PC-3 (cell line): ENCODE results near the gene HHIP. TPM values are rescaled to one million over a fixed set of nuclear protein-coding genes. Genes with fewer than 3 reads are reported as not detected.

Experiments used
- ATAC-seq: fragments of 200-7000 bp; cut with Tn5 transposase; 2 replicates; pipeline ENCODE4 v1.9.1; 2020; ENCODE audit warnings: mild to moderate bottlenecking, moderate library complexity
- Bru-seq: library from RNA; stranded (reverse); fragments of 400-500 nt; gene quantifications from one replicate; lab custom pipeline; 2021; lab: Mats Ljungman, UMichigan
- BruChase-seq, 2 experiments: library from RNA; stranded (reverse); fragments of 400-500 nt; gene quantifications; one replicate each; lab custom pipeline; 2021; lab: Mats Ljungman, UMichigan
- BruUV-seq: library from RNA; stranded (reverse); fragments of 400-500 nt; replicated peaks from 2 replicates; lab custom pipeline; 2021; lab: Mats Ljungman, UMichigan
- CTCF ChIA-PET: fragments of 300-600 bp; sonication (Branson Sonifier 250); formaldehyde crosslinking; loops from one replicate; lab custom pipeline; 2022; ENCODE audit warnings: antibody characterized with exemption; lab: Charles Lee
- POLR2A ChIA-PET: fragments of 300-600 bp; sonication (Branson Sonifier 250); formaldehyde crosslinking; loops from one replicate; lab custom pipeline; 2022; ENCODE audit warnings: antibody characterized with exemption; ENCODE audit not compliant: unreplicated experiment; lab: Charles Lee
- DNase-seq: peaks from one replicate; pipeline ENCODE4 v3.0.0-alpha.2; 2015
- H2AFZ ChIP-seq: fragments of 300-600 bp; sonication (generic); 2 replicates; pipeline ENCODE4 v1.6.0; 2016; ENCODE audit warnings: antibody characterized with exemption, low read length
- H3F3A ChIP-seq: fragments of 300-600 bp; sonication (generic); one replicate; pipeline ENCODE4 v1.6.0; 2017; ENCODE audit warnings: antibody characterized with exemption, low read length, control low read depth, mild to moderate bottlenecking; ENCODE audit not compliant: unreplicated experiment
- H3K27ac ChIP-seq: fragments of 300-600 bp; sonication (generic); 2 replicates; pipeline ENCODE4 v1.5.1; 2016; ENCODE audit warnings: mild to moderate bottlenecking, low read length
- H3K27me3 ChIP-seq: fragments of 300-600 bp; sonication (generic); 2 replicates; pipeline ENCODE4 v1.6.1; 2016; ENCODE audit warnings: low read length, mixed read lengths
- H3K36me3 ChIP-seq: fragments of 300-600 bp; sonication (generic); 2 replicates; pipeline ENCODE4 v1.6.1; 2016; ENCODE audit warnings: low read depth, mixed run types, low read length, mixed read lengths
- H3K4me1 ChIP-seq: fragments of 300-600 bp; sonication (generic); 2 replicates; pipeline ENCODE4 v1.5.1; 2016; ENCODE audit warnings: low read length; ENCODE audit not compliant: insufficient read depth
- H3K4me2 ChIP-seq: fragments of 300-600 bp; sonication (generic); 2 replicates; pipeline ENCODE4 v1.6.0; 2016; ENCODE audit warnings: low read length
- H3K4me3 ChIP-seq: fragments of 300-600 bp; sonication (generic); 2 replicates; pipeline ENCODE4 v1.5.1; 2016; ENCODE audit warnings: mild to moderate bottlenecking, low read length, mixed read lengths
- H3K79me2 ChIP-seq: fragments of 300-600 bp; sonication (generic); 2 replicates; pipeline ENCODE4 v1.6.1; 2017; ENCODE audit warnings: low read length, mixed read lengths
- H3K9ac ChIP-seq: fragments of 300-600 bp; sonication (generic); 2 replicates; pipeline ENCODE4 v1.6.0; 2016; ENCODE audit warnings: mild to moderate bottlenecking, low read length
- H3K9me2 ChIP-seq: fragments of 300-600 bp; sonication (generic); replicated peaks from 2 replicates; pipeline ENCODE4 v1.6.1; 2016; ENCODE audit warnings: mixed run types, low read length, mixed read lengths
- H3K9me3 ChIP-seq: fragments of 300-600 bp; sonication (generic); 2 replicates; pipeline ENCODE4 v1.6.1; 2016; ENCODE audit warnings: low read length, mixed read lengths
- H4K20me1 ChIP-seq: fragments of 300-600 bp; sonication (generic); 2 replicates; pipeline ENCODE4 v1.6.1; 2016; ENCODE audit warnings: low read length, mixed read lengths
- EZH2 ChIP-seq: fragments of 300-600 bp; sonication (generic); IDR thresholded peaks from one replicate; pipeline ENCODE4 v1.6.1; 2017; ENCODE audit warnings: antibody characterized with exemption, mild to moderate bottlenecking, low read length; ENCODE audit not compliant: unreplicated experiment
- EZH2phosphoT487 ChIP-seq: fragments of 300-600 bp; sonication (generic); IDR thresholded peaks from 2 replicates; pipeline ENCODE4 v1.6.1; 2018; ENCODE audit warnings: mild to moderate bottlenecking, antibody characterized with exemption, low read length, borderline replicate concordance
- intact Hi-C: fragments of 100-400 bp; cut with micrococcal nuclease; formaldehyde crosslinking; loops from 2 replicates; pipeline ENCODE4 v1.9.0; 2023
- long read RNA-seq: library from polyadenylated mRNA; unstranded; transcript quantifications from one replicate; pipeline ENCODE4 v2.0.0, GENCODE V29; 2021; ENCODE audit not compliant: unreplicated experiment
- total RNA-seq: library from RNA; depleted of rRNA; stranded (reverse); fragments of >200 nt; gene quantifications from 2 replicates; pipeline ENCODE4 v1.2.3, GENCODE V29; 2014; rRNA removed
- TF ChIP-seq, protein P1 (sequence below): fragments of 300-600 bp; sonication (generic); conservative IDR thresholded peaks from 2 replicates; pipeline ENCODE4 v1.5.1; 2017; ENCODE audit warnings: antibody characterized with exemption, low read depth, mild to moderate bottlenecking, low read length

Gene HHIP
- total RNA-seq (1.2 and 2.3 TPM in 2 replicates), Bru-seq, nascent RNA (percentile 29 among the genes with signal in this experiment), BruChase-seq, experiment 1, labeled RNA remaining after a 6-hour chase (percentile 26 among the genes with signal in this experiment), BruChase-seq, experiment 2, labeled RNA remaining after a 2-hour chase (percentile 36 among the genes with signal in this experiment)
- long read RNA-seq, full-length matches to known transcripts, result 2 of 5 reads
- long read RNA-seq, partial matches to known transcripts, result 2 of 5 reads
- long read RNA-seq, other reads (novel, unspliced or antisense), result 1 of 5 reads

GRCh38 chr4:144645631-144646522 is at the start of gene HHIP:
Gene HHIP, plus strand, starts transcription at chr4:144646156. Its CDS starts 520 bp downstream, at chr4:144646676.
- peaks cover 38% of the 10 kb centered on the region for H3K27me3 ChIP-seq
- ATAC-seq (peak; percentile 77), DNase-seq (peak; percentile 22)
- no peaks in the 10 kb centered on the region for H3K9me2 ChIP-seq
- 0 out of 2 replicates have a peak within 1 kb of the TSS, but pooled peaks have one; percentile 8 for H3K9ac ChIP-seq
- H3F3A ChIP-seq, result no peaks in the 10 kb centered on the region
- H3K4me3 ChIP-seq, result peak within 1 kb of the TSS; percentile 66
- no peak within 1 kb of the TSS for H3K27ac ChIP-seq
- TSS peak; percentile 44 for BruUV-seq
- peak within 1 kb of the TSS; percentile 66 for H2AFZ ChIP-seq
- H4K20me1 ChIP-seq, result no peaks in the 10 kb centered on the region
- H3K36me3 ChIP-seq, result no peaks in the 10 kb centered on the region
- ChIA-PET POLR2A (no interaction called here), CTCF (no interaction called here)
- no peaks in the 10 kb centered on the region for H3K9me3 ChIP-seq
- TF ChIP-seq, protein P1, sequence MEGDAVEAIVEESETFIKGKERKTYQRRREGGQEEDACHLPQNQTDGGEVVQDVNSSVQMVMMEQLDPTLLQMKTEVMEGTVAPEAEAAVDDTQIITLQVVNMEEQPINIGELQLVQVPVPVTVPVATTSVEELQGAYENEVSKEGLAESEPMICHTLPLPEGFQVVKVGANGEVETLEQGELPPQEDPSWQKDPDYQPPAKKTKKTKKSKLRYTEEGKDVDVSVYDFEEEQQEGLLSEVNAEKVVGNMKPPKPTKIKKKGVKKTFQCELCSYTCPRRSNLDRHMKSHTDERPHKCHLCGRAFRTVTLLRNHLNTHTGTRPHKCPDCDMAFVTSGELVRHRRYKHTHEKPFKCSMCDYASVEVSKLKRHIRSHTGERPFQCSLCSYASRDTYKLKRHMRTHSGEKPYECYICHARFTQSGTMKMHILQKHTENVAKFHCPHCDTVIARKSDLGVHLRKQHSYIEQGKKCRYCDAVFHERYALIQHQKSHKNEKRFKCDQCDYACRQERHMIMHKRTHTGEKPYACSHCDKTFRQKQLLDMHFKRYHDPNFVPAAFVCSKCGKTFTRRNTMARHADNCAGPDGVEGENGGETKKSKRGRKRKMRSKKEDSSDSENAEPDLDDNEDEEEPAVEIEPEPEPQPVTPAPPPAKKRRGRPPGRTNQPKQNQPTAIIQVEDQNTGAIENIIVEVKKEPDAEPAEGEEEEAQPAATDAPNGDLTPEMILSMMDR, result no peak
- TF ChIP-seq EZH2 (no peak), EZH2phosphoT487 (no peak)
- no peaks in the 10 kb centered on the region for H3K4me1 ChIP-seq
- intact Hi-C loops, result loop anchor here (2.0 kb wide), 1 partner anchor 63 kb away; no protein-coding TSS in a partner anchor
- no peaks in the 10 kb centered on the region for H3K79me2 ChIP-seq
- H3K4me2 ChIP-seq, result peak within 1 kb of the TSS; percentile 84

GRCh38 chr4:144597171-144597570 is 48.8 kb upstream of the HHIP start:
- Histone ChIP-seq H3K9me2 (no peaks in the 10 kb centered on the region), H3K79me2 (no peaks in the 10 kb centered on the region), H3K36me3 (no peaks in the 10 kb centered on the region), H3K4me3 (no peak overlapping the region), H3K9me3 (no peaks in the 10 kb centered on the region), H3K9ac (no peak overlapping the region), H3K27ac (no peak overlapping the region), H3K27me3 (no peaks in the 10 kb centered on the region), H3F3A (no peaks in the 10 kb centered on the region), H3K4me2 (no peak overlapping the region), H4K20me1 (no peaks in the 10 kb centered on the region), H2AFZ (no peak overlapping the region), H3K4me1 (no peaks in the 10 kb centered on the region; the same call in 1 of the 2 replicates)
- CTCF ChIA-PET, result no interaction called here
- DNase-seq, result no peak
- POLR2A ChIA-PET, result no interaction called here
- no TSS peak for BruUV-seq
- intact Hi-C loops, result no loop called here
- ATAC-seq, result no peak
- TF ChIP-seq, protein P1, result no peak
- TF ChIP-seq EZH2phosphoT487 (no peak), EZH2 (no peak)
